ENCODE measurements around the gene TRAPPC3.

TRAPPC3 gene

GRCh38 chr1:36122062-36123030, 26.9 kb downstream of the TRAPPC3 start:
- Histone ChIP-seq H3K27me3 (ENCODE audit: insufficient read depth, low read length, poor library complexity) (no peaks in the 10 kb centered on the region), H3K79me2 (ENCODE audit: insufficient read depth, low read length) (no peaks in the 10 kb centered on the region), H3K4me2 (ENCODE audit: insufficient read depth, low read length) (no peak overlapping the region), H2AFZ (ENCODE audit: low read depth, low read length) (no peak overlapping the region), H3K4me3 (ENCODE audit: low read depth in 1 of 2, low read length in 2 of 2) (no peak overlapping the region), H3K27ac (ENCODE audit: low read length) (no peak overlapping the region), H4K20me1 (ENCODE audit: insufficient read depth, low read length) (no peaks in the 10 kb centered on the region), H3K9me3 (ENCODE audit: insufficient read depth, low read length, severe bottlenecking) (no peaks in the 10 kb centered on the region), H3K36me3 (ENCODE audit: insufficient read depth, low read length) (no peaks in the 10 kb centered on the region), H3K9ac (ENCODE audit: low read depth, low read length) (no peak overlapping the region), H3K4me1 (ENCODE audit: insufficient read depth, low read length) (no peaks in the 10 kb centered on the region)
- TF ChIP-seq CTCF (IDR thresholded peaks at IDR 0.05; ENCODE audit: borderline replicate concordance, extremely low read depth, low read length, poor library complexity, severe bottlenecking), result no peak
- no peak for TF ChIP-seq EZH2 (IDR thresholded peaks at IDR 0.05; ENCODE audit: borderline replicate concordance, low read depth, low read length, severe bottlenecking)
- no peak for ATAC-seq (ENCODE audit: insufficient read depth, low read depth)
- DNase-seq, result no peak

- Histone ChIP-seq H2AFZ (ENCODE audit: low read depth, low read length) (no peak overlapping the region), H3K79me2 (ENCODE audit: insufficient read depth, low read length) (no peaks in the 10 kb centered on the region), H3K4me3 (ENCODE audit: low read depth in 1 of 2, low read length in 2 of 2) (no peak overlapping the region), H3K27ac (ENCODE audit: low read length) (no peak overlapping the region), H3K36me3 (ENCODE audit: insufficient read depth, low read length) (no peaks in the 10 kb centered on the region), H4K20me1 (ENCODE audit: insufficient read depth, low read length) (no peaks in the 10 kb centered on the region), H3K4me2 (ENCODE audit: insufficient read depth, low read length) (no peak overlapping the region), H3K9ac (ENCODE audit: low read depth, low read length) (no peak overlapping the region), H3K9me3 (ENCODE audit: insufficient read depth, low read length, severe bottlenecking) (no peaks in the 10 kb centered on the region), H3K4me1 (ENCODE audit: insufficient read depth, low read length) (no peaks in the 10 kb centered on the region), H3K27me3 (ENCODE audit: insufficient read depth, low read length, poor library complexity) (no peaks in the 10 kb centered on the region)
- DNase-seq (no peak), ATAC-seq (ENCODE audit: insufficient read depth, low read depth) (no peak)
- no peak for TF ChIP-seq CTCF (IDR thresholded peaks at IDR 0.05; ENCODE audit: borderline replicate concordance, extremely low read depth, low read length, poor library complexity, severe bottlenecking)
- TF ChIP-seq EZH2 (IDR thresholded peaks at IDR 0.05; ENCODE audit: borderline replicate concordance, low read depth, low read length, severe bottlenecking), result no peak
These were observed 29.8 kb downstream of the TRAPPC3 start for GRCh38 chr1:36119456-36119855.

- ATAC-seq (ENCODE audit: insufficient read depth, low read depth) (no peak), DNase-seq (no peak)
- no peaks in the 10 kb centered on the region for H3K9me3 ChIP-seq (ENCODE audit: insufficient read depth, low read length, severe bottlenecking)
- TF ChIP-seq CTCF (IDR thresholded peaks at IDR 0.05; ENCODE audit: borderline replicate concordance, extremely low read depth, low read length, poor library complexity, severe bottlenecking) (no peak), EZH2 (IDR thresholded peaks at IDR 0.05; ENCODE audit: borderline replicate concordance, low read depth, low read length, severe bottlenecking) (no peak)
- no peaks in the 10 kb centered on the region for H3K4me1 ChIP-seq (ENCODE audit: insufficient read depth, low read length)
- H3K79me2 ChIP-seq (ENCODE audit: insufficient read depth, low read length), result no peaks in the 10 kb centered on the region
- no peak overlapping the region for H3K9ac ChIP-seq (ENCODE audit: low read depth, low read length)
- no peak overlapping the region for H3K4me3 ChIP-seq (ENCODE audit: low read depth in 1 of 2, low read length in 2 of 2)
- H3K27ac ChIP-seq (ENCODE audit: low read length), result no peak overlapping the region
- H2AFZ ChIP-seq (ENCODE audit: low read depth, low read length), result no peak overlapping the region
- no peaks in the 10 kb centered on the region for H4K20me1 ChIP-seq (ENCODE audit: insufficient read depth, low read length)
- no peaks in the 10 kb centered on the region for H3K36me3 ChIP-seq (ENCODE audit: insufficient read depth, low read length)
- no peak overlapping the region for H3K4me2 ChIP-seq (ENCODE audit: insufficient read depth, low read length)
- H3K27me3 ChIP-seq (ENCODE audit: insufficient read depth, low read length, poor library complexity), result no peaks in the 10 kb centered on the region
These were observed 30.7 kb downstream of the TRAPPC3 start for GRCh38 chr1:36118447-36119204.
